Mesendoderm (in vitro differentiated cells): ENCODE data around the gene SLC16A3.
A peak's percentile ranks its signal among the peaks of the same experiment; 100 is the strongest.

Source experiments
- DNase-seq: peaks from one replicate; pipeline ENCODE4 v3.0.0; 2013
- H2AK5ac ChIP-seq: 2 replicates; pipeline ENCODE4 v1.6.1; 2013; ENCODE audit warnings: low read length, inconsistent platforms
- H2BK120ac ChIP-seq: 2 replicates; pipeline ENCODE4 v1.6.1; 2013; ENCODE audit warnings: low read depth, mild to moderate bottlenecking, low read length, moderate library complexity, mixed read lengths
- H2BK15ac ChIP-seq: replicated peaks from 2 replicates; pipeline ENCODE4 v1.6.1; 2013; ENCODE audit warnings: low read depth, mild to moderate bottlenecking, moderate library complexity
- H2BK5ac ChIP-seq: 2 replicates; pipeline ENCODE4 v1.6.1; 2013; ENCODE audit warnings: low read length, inconsistent platforms
- H3K18ac ChIP-seq: 2 replicates; pipeline ENCODE4 v1.6.1; 2013; ENCODE audit warnings: mild to moderate bottlenecking, low read length, mixed read lengths
- H3K23ac ChIP-seq: one replicate; pipeline ENCODE4 v1.6.1; 2013; ENCODE audit warnings: low read length
- H3K27ac ChIP-seq: 2 replicates; pipeline ENCODE4 v1.5.1; 2013; ENCODE audit warnings: low read depth, mild to moderate bottlenecking, inconsistent platforms, low read length, moderate library complexity
- H3K27me3 ChIP-seq: 2 replicates; pipeline ENCODE4 v1.6.1; 2013; ENCODE audit warnings: low read length, control low read depth, mild to moderate bottlenecking, inconsistent platforms; ENCODE audit not compliant: insufficient read depth, poor library complexity
- H3K36me3 ChIP-seq: 2 replicates; pipeline ENCODE4 v1.6.1; 2013; ENCODE audit warnings: low read length, inconsistent platforms; ENCODE audit not compliant: control insufficient read depth, insufficient read depth
- H3K4ac ChIP-seq: one replicate; pipeline ENCODE4 v1.6.1; 2013; ENCODE audit warnings: low read depth, mild to moderate bottlenecking, low read length, moderate library complexity
- H3K4me1 ChIP-seq: 2 replicates; pipeline ENCODE4 v1.6.1; 2013; ENCODE audit warnings: low read depth, low read length, inconsistent platforms; ENCODE audit not compliant: control insufficient read depth
- H3K4me2 ChIP-seq: 2 replicates; pipeline ENCODE4 v1.6.1; 2013; ENCODE audit warnings: low read length
- H3K4me3 ChIP-seq: 2 replicates; pipeline ENCODE4 v1.5.1; 2013; ENCODE audit warnings: mild to moderate bottlenecking, low read length
- H3K56ac ChIP-seq: one replicate; pipeline ENCODE4 v1.6.1; 2013; ENCODE audit warnings: low read length
- H3K79me1 ChIP-seq: 2 replicates; pipeline ENCODE4 v1.6.1; 2013; ENCODE audit warnings: low read length, inconsistent platforms
- H3K79me2 ChIP-seq: 2 replicates; pipeline ENCODE4 v1.6.1; 2013; ENCODE audit warnings: mild to moderate bottlenecking, low read length; ENCODE audit not compliant: control insufficient read depth, insufficient read depth
- H3K9ac ChIP-seq: 2 replicates; pipeline ENCODE4 v1.6.1; 2013; ENCODE audit warnings: low read length, inconsistent platforms
- H4K5ac ChIP-seq: one replicate; pipeline ENCODE4 v1.6.1; 2013; ENCODE audit warnings: low read length
- H4K8ac ChIP-seq: one replicate; pipeline ENCODE4 v1.6.1; 2013; ENCODE audit warnings: low read depth, mild to moderate bottlenecking, control low read depth, low read length, moderate library complexity
- WGBS: extraction: QIAGEN DNeasy Blood & Tissue Kit; methylation state at CpG from one replicate; pipeline ENCODE4 v1.1.7; 2013; ENCODE audit warnings: low lambda C conversion rate, missing lambda C conversion rate; ENCODE audit not compliant: insufficient coverage; ENCODE audit errors: extremely low coverage; 5-methylcytosine and 5-hydroxymethylcytosine counted together

SLC16A3 gene

GRCh38 chr17:82269138-82269881, 40.5 kb downstream of the SLC16A3 start:
- Histone ChIP-seq H3K18ac (no peak overlapping the region), H2BK120ac (no peak overlapping the region), H3K79me2 (peaks cover 75% of the 10 kb centered on the region), H2BK15ac (no peak overlapping the region), H3K4me1 (peaks cover 5% of the 10 kb centered on the region), H4K5ac (no peak overlapping the region), H2AK5ac (no peak overlapping the region), H3K4me2 (no peak overlapping the region), H4K8ac (no peak overlapping the region), H3K27me3 (no peaks in the 10 kb centered on the region), H2BK5ac (no peak overlapping the region), H3K4ac (no peak overlapping the region), H3K56ac (no peak overlapping the region), H3K27ac (no peak overlapping the region), H3K36me3 (peaks cover 18% of the 10 kb centered on the region), H3K9ac (no peak overlapping the region), H3K23ac (no peak overlapping the region), H3K79me1 (peaks cover 26% of the 10 kb centered on the region), H3K4me3 (no peak overlapping the region)
- DNase-seq, result no peak
- whole genome bisulfite sequencing, result no CpG with 5 or more reads among the region's 10 CpGs

DNA sequence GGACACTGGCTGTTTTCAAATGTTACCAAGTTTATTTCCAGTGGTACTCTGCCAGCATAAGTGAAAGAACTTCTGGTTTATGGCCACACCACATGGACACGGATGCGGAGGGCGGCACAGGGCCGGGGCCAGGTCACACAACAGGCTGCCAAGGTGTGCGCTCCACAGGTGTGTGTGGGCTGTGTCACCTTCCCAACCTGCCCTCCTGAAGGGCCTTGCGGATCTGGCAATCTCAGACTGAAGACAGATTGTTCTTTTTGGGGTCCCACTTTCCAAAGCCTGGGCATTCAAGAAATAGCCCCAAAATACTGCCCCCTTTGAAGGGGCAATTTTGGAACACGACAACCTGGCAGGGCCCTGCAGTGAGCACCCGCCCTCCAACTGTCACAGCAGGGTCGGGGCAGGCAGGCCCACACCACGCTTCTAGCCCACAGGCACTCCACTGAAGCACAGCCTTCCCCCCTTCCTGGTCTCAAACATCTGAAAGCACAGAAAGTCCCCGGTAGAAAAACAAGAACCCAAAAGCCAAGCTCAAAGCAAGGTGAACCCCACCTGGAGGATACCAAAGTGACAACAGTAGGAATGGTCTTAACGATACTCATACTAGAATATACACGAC, 41.1 kb downstream of the SLC16A3 start:
- whole genome bisulfite sequencing, result no CpG with 5 or more reads among the region's 13 CpGs
- Histone ChIP-seq H4K5ac (no peak overlapping the region), H3K4me2 (no peak overlapping the region), H3K27me3 (no peaks in the 10 kb centered on the region), H3K4me3 (no peak overlapping the region), H3K9ac (no peak overlapping the region), H3K79me1 (peaks cover 24% of the 10 kb centered on the region), H2BK120ac (no peak overlapping the region), H3K36me3 (peaks cover 16% of the 10 kb centered on the region), H3K27ac (no peak overlapping the region), H3K4me1 (peaks cover 5% of the 10 kb centered on the region), H3K56ac (no peak overlapping the region), H3K23ac (peak overlapping the region; percentile 48), H2AK5ac (no peak overlapping the region), H3K4ac (no peak overlapping the region), H3K79me2 (peaks cover 73% of the 10 kb centered on the region), H4K8ac (no peak overlapping the region), H2BK5ac (no peak overlapping the region), H3K18ac (no peak overlapping the region), H2BK15ac (no peak overlapping the region)
- DNase-seq, result no peak

DNA sequence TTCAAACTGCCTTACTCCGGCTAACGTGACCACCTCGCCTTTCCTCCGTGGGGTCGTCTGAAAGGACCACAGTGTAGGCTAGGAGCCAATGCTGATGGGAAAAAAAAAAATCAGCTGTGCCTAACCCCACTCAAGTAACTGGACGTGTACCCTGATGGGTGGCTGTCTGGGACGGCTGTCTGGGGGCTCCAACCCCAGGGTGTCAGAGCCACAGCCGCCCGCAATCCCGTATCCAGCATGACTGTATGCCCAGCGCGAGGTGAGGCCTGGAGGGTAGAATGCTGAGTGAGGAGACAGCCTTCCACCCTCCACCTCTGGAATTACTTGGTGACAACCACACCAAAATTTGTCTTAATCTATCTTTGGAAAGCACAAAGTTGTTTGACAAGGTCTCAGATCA, 41.8 kb downstream of the SLC16A3 start:
- no peak overlapping the region for H3K4ac ChIP-seq
- no peak for DNase-seq
- peaks cover 68% of the 10 kb centered on the region for H3K79me2 ChIP-seq
- no peak overlapping the region for H3K4me2 ChIP-seq
- no peak overlapping the region for H2BK120ac ChIP-seq
- H3K56ac ChIP-seq, result no peak overlapping the region
- no peak overlapping the region for H2BK15ac ChIP-seq
- H3K4me1 ChIP-seq, result peaks cover 5% of the 10 kb centered on the region
- no peak overlapping the region for H4K8ac ChIP-seq
- H3K27me3 ChIP-seq, result no peaks in the 10 kb centered on the region
- H3K9ac ChIP-seq, result no peak overlapping the region
- H3K36me3 ChIP-seq, result peaks cover 14% of the 10 kb centered on the region
- no peak overlapping the region for H4K5ac ChIP-seq
- no peak overlapping the region for H3K4me3 ChIP-seq
- no peak overlapping the region for H2BK5ac ChIP-seq
- no CpG with 5 or more reads among the region's 12 CpGs for WGBS
- peaks cover 22% of the 10 kb centered on the region for H3K79me1 ChIP-seq
- no peak overlapping the region for H2AK5ac ChIP-seq
- no peak overlapping the region for H3K18ac ChIP-seq
- H3K27ac ChIP-seq, result no peak overlapping the region
- no peak overlapping the region for H3K23ac ChIP-seq

GRCh38 chr17:82271401-82271800, 42.6 kb downstream of the SLC16A3 start:
- H3K4me1 ChIP-seq, result peaks cover 5% of the 10 kb centered on the region
- H3K18ac ChIP-seq, result no peak overlapping the region
- no peak overlapping the region for H2BK5ac ChIP-seq
- H3K4ac ChIP-seq, result no peak overlapping the region
- H2BK120ac ChIP-seq, result no peak overlapping the region
- H4K5ac ChIP-seq, result no peak overlapping the region
- peaks cover 21% of the 10 kb centered on the region for H3K79me1 ChIP-seq
- no peak overlapping the region for H2BK15ac ChIP-seq
- no peak for DNase-seq
- H3K27ac ChIP-seq, result no peak overlapping the region
- no peak overlapping the region for H3K4me2 ChIP-seq
- whole genome bisulfite sequencing, result no CpG with 5 or more reads among the region's 6 CpGs
- H3K36me3 ChIP-seq, result peaks cover 14% of the 10 kb centered on the region
- no peak overlapping the region for H4K8ac ChIP-seq
- no peak overlapping the region for H3K23ac ChIP-seq
- no peaks in the 10 kb centered on the region for H3K27me3 ChIP-seq
- no peak overlapping the region for H3K9ac ChIP-seq
- peaks cover 61% of the 10 kb centered on the region for H3K79me2 ChIP-seq
- no peak overlapping the region for H2AK5ac ChIP-seq
- H3K4me3 ChIP-seq, result no peak overlapping the region
- H3K56ac ChIP-seq, result no peak overlapping the region

DNA sequence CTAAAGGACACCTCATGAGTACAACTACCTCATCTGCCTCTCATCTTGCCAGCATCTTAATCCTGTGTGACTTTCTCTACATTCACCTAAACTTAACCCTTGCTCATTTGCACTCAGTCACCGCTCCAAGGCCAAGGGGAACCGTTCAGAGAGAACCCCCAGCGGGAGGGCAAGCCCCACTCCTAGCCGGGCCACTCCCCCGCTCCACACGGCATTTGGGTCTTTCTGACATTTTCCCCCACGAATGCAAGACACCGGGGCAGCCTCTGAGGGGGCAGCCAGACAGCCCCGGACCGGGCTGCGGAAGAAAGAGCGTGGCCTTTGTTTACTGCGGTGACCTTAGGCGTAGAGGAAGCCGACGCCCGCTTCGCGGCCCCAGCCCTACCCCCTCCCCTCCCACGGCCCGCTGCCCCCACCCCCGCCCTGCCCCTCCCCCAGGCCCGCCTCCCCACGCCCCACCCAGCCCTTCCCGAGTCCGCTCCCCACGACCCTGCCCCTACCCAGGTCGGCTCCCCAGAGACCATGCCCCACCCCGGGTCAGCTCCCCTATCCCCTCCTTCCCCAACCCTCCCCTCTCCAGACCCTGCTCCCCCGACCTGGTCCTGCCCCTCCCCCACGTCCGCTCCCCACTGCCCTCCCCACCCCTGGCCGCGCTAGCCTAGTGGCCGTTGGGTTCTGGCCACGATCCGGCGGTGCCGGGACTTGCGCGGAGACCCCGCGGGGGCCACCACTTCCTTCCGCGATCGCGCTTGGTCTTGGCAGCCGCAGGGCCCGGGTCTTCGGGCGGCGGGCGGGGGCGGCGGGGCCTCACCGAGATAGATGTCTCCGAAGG, 43.9 kb downstream of the SLC16A3 start:
- H3K79me2 ChIP-seq, result peaks cover 49% of the 10 kb centered on the region
- H2BK120ac ChIP-seq, result peak overlapping the region; percentile 96
- peak overlapping the region; percentile 99 for H3K18ac ChIP-seq
- no peak overlapping the region for H2BK15ac ChIP-seq
- H3K9ac ChIP-seq, result peak overlapping the region; percentile 94
- H4K8ac ChIP-seq, result peak overlapping the region; percentile 77
- H3K27ac ChIP-seq, result peak overlapping the region; percentile 88
- peak overlapping the region; percentile 95 for H3K4me3 ChIP-seq
- H3K23ac ChIP-seq, result no peak overlapping the region
- H3K27me3 ChIP-seq, result no peaks in the 10 kb centered on the region
- peaks cover 14% of the 10 kb centered on the region for H3K79me1 ChIP-seq
- peak overlapping the region; percentile 91 for H3K4me2 ChIP-seq
- H4K5ac ChIP-seq, result no peak overlapping the region
- H3K56ac ChIP-seq, result peak overlapping the region; percentile 97
- peak overlapping the region; percentile 99 for H3K4ac ChIP-seq
- peaks cover 5% of the 10 kb centered on the region for H3K4me1 ChIP-seq
- DNase-seq, result peak; percentile 39
- no peak overlapping the region for H2BK5ac ChIP-seq
- WGBS, result no CpG with 5 or more reads among the region's 57 CpGs
- H3K36me3 ChIP-seq, result peaks cover 12% of the 10 kb centered on the region
- peak overlapping the region; percentile 78 for H2AK5ac ChIP-seq
